Osteoblast (primary cell): ENCODE measurements around the gene CYLC2. TPM values are rescaled to one million over a fixed set of nuclear protein-coding genes. Genes with fewer than 3 reads are reported as not detected.

Source experiments
- DNase-seq: peaks from one replicate; pipeline ENCODE4 v3.0.0; 2011; ENCODE audit warnings: low spot score, mixed read lengths; ENCODE audit not compliant: insufficient read length; ENCODE audit errors: missing footprints
- H2AFZ ChIP-seq: 2 replicates; pipeline ENCODE4 v1.6.0; 2011; ENCODE audit warnings: mild to moderate bottlenecking, low read length
- H3K27ac ChIP-seq: 2 replicates; pipeline ENCODE4 v1.5.1; 2011; ENCODE audit warnings: mild to moderate bottlenecking, low read depth, low read length, moderate library complexity
- H3K27me3 ChIP-seq: 2 replicates; pipeline ENCODE4 v1.6.0; 2012; ENCODE audit warnings: mild to moderate bottlenecking, control low read depth, inconsistent platforms, low read length, moderate library complexity; ENCODE audit not compliant: insufficient read depth
- H3K36me3 ChIP-seq: 2 replicates; pipeline ENCODE4 v1.5.1; 2011; ENCODE audit warnings: mild to moderate bottlenecking, low read length, control low read depth, moderate library complexity; ENCODE audit not compliant: insufficient read depth
- H3K4me1 ChIP-seq: 2 replicates; pipeline ENCODE4 v1.5.1; 2011; ENCODE audit warnings: mild to moderate bottlenecking, low read length, control low read depth, moderate library complexity; ENCODE audit not compliant: insufficient read depth
- H3K4me2 ChIP-seq: 2 replicates; pipeline ENCODE4 v1.6.0; 2011; ENCODE audit warnings: mild to moderate bottlenecking, low read length; ENCODE audit not compliant: insufficient read depth
- H3K4me3 ChIP-seq: fragments of 200-600 bp; sonication (generic); 3 replicates; pipeline ENCODE4 v1.5.1; 2012; ENCODE audit warnings: mild to moderate bottlenecking, low read length, inconsistent platforms; ENCODE audit not compliant: insufficient read depth
- H3K79me2 ChIP-seq: 2 replicates; pipeline ENCODE4 v1.6.0; 2012; ENCODE audit warnings: mild to moderate bottlenecking, low read length, control low read depth, inconsistent platforms; ENCODE audit not compliant: insufficient read depth
- H3K9me3 ChIP-seq: 2 replicates; pipeline ENCODE4 v1.5.1; 2011; ENCODE audit warnings: low read depth, low read length, control low read depth
- H4K20me1 ChIP-seq: 2 replicates; pipeline ENCODE4 v1.6.0; 2012; ENCODE audit warnings: mild to moderate bottlenecking, low read length, control low read depth; ENCODE audit not compliant: insufficient read depth
- CTCF ChIP-seq: IDR thresholded peaks from 2 replicates; pipeline ENCODE4 v1.5.1; 2011; ENCODE audit warnings: mild to moderate bottlenecking, low read depth, low read length, moderate library complexity; ENCODE audit errors: extremely low read depth
- small RNA-seq: library from RNA; depleted of rRNA; stranded (forward); fragments of <200 nt; gene quantifications from one replicate; pipeline ENCODE3, GENCODE V24; 2012
- total RNA-seq: library from RNA; depleted of rRNA; stranded (reverse); fragments of >200 nt; gene quantifications from 2 replicates; pipeline ENCODE4 v1.2.3, GENCODE V29; 2012

CYLC2 gene
- total RNA-seq, 1 donor = not detected

DNA sequence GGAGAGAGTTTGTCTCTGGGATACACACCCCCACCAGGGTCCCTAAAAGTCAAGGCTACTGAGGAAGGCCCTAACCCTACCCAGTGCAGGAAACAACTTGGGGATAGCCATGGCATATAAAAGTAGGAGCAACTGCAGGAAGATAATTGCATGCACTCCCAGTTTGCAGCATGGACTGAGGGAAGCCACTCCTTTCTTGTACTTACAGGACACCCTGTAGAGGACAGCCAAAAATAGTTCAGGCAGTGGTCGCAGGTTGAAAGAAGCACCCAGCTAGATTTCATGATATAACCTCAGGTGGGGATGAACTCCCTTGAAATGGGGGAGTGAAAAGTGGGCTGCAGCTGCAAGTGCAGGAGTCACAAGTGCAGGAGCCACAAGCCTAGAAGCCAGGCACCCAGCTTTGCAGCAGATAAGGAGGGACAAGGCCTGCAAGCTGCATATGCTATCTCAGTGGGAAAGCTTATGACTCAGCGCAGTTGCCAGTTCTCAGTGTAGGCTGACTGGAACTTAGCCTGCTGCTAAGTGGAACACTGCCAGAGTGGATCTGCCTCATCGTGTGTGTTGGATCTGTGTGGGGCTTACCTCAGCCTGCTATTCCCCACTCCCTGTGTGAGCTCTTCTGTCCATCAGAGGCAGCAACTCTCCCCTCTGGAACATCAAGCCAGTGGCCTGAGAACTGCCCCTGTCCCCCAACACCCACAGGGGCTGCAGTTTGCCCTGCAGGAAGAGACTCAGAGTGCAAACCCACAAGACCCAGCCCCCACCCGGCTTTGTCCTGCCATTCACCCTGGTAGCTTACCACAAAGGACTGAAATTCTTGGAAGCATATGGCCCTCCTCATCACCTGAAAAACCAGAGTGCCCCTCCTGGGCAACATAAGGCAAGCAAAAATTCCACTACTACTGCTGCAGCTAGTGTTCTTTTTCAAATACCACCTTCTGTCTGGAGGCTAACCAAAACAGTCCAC lies 42.7 kb downstream of the CYLC2 start:
- no peaks in the 10 kb centered on the region for H4K20me1 ChIP-seq
- H3K27ac ChIP-seq = no peak overlapping the region
- H3K79me2 ChIP-seq = no peaks in the 10 kb centered on the region
- H3K36me3 ChIP-seq = no peaks in the 10 kb centered on the region
- no peak overlapping the region for H2AFZ ChIP-seq
- no peak for TF ChIP-seq CTCF
- no peak overlapping the region for H3K4me2 ChIP-seq
- DNase-seq = no peak
- no peaks in the 10 kb centered on the region for H3K27me3 ChIP-seq
- H3K4me1 ChIP-seq = no peaks in the 10 kb centered on the region
- no peaks in the 10 kb centered on the region for H3K9me3 ChIP-seq
- H3K4me3 ChIP-seq = no peak overlapping the region

GRCh38 chr9:103041961-103042360 lies 46.8 kb downstream of the CYLC2 start:
- no peak overlapping the region for H3K4me3 ChIP-seq
- no peak overlapping the region for H3K4me2 ChIP-seq
- H3K9me3 ChIP-seq = no peaks in the 10 kb centered on the region
- H3K27me3 ChIP-seq = no peaks in the 10 kb centered on the region
- no peaks in the 10 kb centered on the region for H3K36me3 ChIP-seq
- DNase-seq = no peak
- H3K4me1 ChIP-seq = no peaks in the 10 kb centered on the region
- H2AFZ ChIP-seq = no peak overlapping the region
- no peak for TF ChIP-seq CTCF
- H4K20me1 ChIP-seq = no peaks in the 10 kb centered on the region
- no peak overlapping the region for H3K27ac ChIP-seq
- H3K79me2 ChIP-seq = no peaks in the 10 kb centered on the region

Small RNA genes within 50 kb of the gene (small RNA-seq; reads per million reads assigned to genes)
- not detected for gene AL589823.1
